ENCODE data around the gene CNR1. TPM values are rescaled to one million over a fixed set of nuclear protein-coding genes. Genes with fewer than 3 reads are reported as not detected.

Gene CNR1
- total and polyA plus RNA-seq, 12 donors: 0.19 to 1.3 (median 0.46) TPM

- Histone ChIP-seq H3K4me1 (no peaks in the 10 kb centered on the region), H3K9me3 (no peaks in the 10 kb centered on the region), H3K4me3 (no peak overlapping the region), H3K27ac (no peak overlapping the region), H3K27me3 (peaks cover 0 to 5% (median 0%) of the 10 kb centered on the region in 7 donors), H3K36me3 (no peaks in the 10 kb centered on the region)
- no peak for ATAC-seq
- WGBS, 2 donors: 66 to 73% methylated on average over 5 of the region's 5 CpGs
- intact Hi-C loops (cut with DNase I): no loop called here
- TF ChIP-seq, protein P1, sequence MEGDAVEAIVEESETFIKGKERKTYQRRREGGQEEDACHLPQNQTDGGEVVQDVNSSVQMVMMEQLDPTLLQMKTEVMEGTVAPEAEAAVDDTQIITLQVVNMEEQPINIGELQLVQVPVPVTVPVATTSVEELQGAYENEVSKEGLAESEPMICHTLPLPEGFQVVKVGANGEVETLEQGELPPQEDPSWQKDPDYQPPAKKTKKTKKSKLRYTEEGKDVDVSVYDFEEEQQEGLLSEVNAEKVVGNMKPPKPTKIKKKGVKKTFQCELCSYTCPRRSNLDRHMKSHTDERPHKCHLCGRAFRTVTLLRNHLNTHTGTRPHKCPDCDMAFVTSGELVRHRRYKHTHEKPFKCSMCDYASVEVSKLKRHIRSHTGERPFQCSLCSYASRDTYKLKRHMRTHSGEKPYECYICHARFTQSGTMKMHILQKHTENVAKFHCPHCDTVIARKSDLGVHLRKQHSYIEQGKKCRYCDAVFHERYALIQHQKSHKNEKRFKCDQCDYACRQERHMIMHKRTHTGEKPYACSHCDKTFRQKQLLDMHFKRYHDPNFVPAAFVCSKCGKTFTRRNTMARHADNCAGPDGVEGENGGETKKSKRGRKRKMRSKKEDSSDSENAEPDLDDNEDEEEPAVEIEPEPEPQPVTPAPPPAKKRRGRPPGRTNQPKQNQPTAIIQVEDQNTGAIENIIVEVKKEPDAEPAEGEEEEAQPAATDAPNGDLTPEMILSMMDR (IDR thresholded peaks at IDR 0.05): no peak
- DNase-seq: no peak
These were observed 30.5 kb downstream of the CNR1 start for GRCh38 chr6:88135578-88136114.

- ATAC-seq (no peak), DNase-seq (no peak)
- TF ChIP-seq, protein P1 (IDR thresholded peaks at IDR 0.05): no peak
- 67 to 80% methylated on average over 4 of the region's 4 CpGs for WGBS, 2 donors
- Histone ChIP-seq H3K4me3 (no peak overlapping the region), H3K36me3 (no peaks in the 10 kb centered on the region), H3K9me3 (no peaks in the 10 kb centered on the region), H3K27me3 (peaks cover 0 to 5% (median 0%) of the 10 kb centered on the region in 7 donors), H3K4me1 (no peaks in the 10 kb centered on the region), H3K27ac (no peak overlapping the region)
- intact Hi-C loops (cut with DNase I): no loop called here
These were observed 31.6 kb downstream of the CNR1 start for GRCh38 chr6:88134575-88134974.

GRCh38 chr6:88133718-88134117 is 32.4 kb downstream of the CNR1 start:
- TF ChIP-seq, protein P1 (IDR thresholded peaks at IDR 0.05): no peak
- Histone ChIP-seq H3K27me3 (peaks cover 0 to 5% (median 0%) of the 10 kb centered on the region in 7 donors), H3K4me3 (no peak overlapping the region), H3K4me1 (no peaks in the 10 kb centered on the region), H3K27ac (no peak overlapping the region), H3K9me3 (no peaks in the 10 kb centered on the region), H3K36me3 (no peaks in the 10 kb centered on the region)
- no peak for ATAC-seq
- no peak for DNase-seq
- intact Hi-C loops (cut with DNase I): no loop called here
- WGBS, 2 donors: 21 to 25% methylated on average over 1 of the region's 1 CpG

- no peak overlapping the region for H3K27ac ChIP-seq
- peaks cover 0 to 37% (median 12%) of the 10 kb centered on the region in 11 donors for H3K9me3 ChIP-seq
- TF ChIP-seq, protein P1 (IDR thresholded peaks at IDR 0.05): no peak
These were observed 41.1 kb downstream of the CNR1 start for GRCh38 chr6:88124925-88125557.

More at GRCh38 chr6:88124925-88125557, 41.1 kb downstream of the CNR1 start:
- ATAC-seq (no peak), DNase-seq (no peak)
- intact Hi-C loops (cut with DNase I): no loop called here
- H3K36me3 ChIP-seq: no peaks in the 10 kb centered on the region
- H3K4me1 ChIP-seq: no peaks in the 10 kb centered on the region
- H3K27me3 ChIP-seq: peaks cover 0 to 8% (median 0%) of the 10 kb centered on the region in 7 donors
- 72 to 73% methylated on average over 3 of the region's 3 CpGs for WGBS, 2 donors
- H3K4me3 ChIP-seq: no peak overlapping the region

Data from heart right ventricle (tissue), 16 donors.